H9 (cell line): ENCODE results near the gene AK8. TPM values are rescaled to one million over a fixed set of nuclear protein-coding genes. Genes with fewer than 3 reads are reported as not detected.

Experiments used
- DNase-seq: peaks from one replicate; pipeline ENCODE4 v3.0.0-alpha.2; 2017
- H2AFZ ChIP-seq: one replicate; pipeline ENCODE4 v1.6.1; 2013; ENCODE audit warnings: mild to moderate bottlenecking, low read length, control low read depth, moderate library complexity
- H2AK5ac ChIP-seq: 2 replicates; pipeline ENCODE4 v1.6.1; 2013; ENCODE audit warnings: low read length, control low read depth, mixed read lengths; ENCODE audit not compliant: insufficient read length
- H2BK120ac ChIP-seq: one replicate; pipeline ENCODE4 v1.6.1; 2013; ENCODE audit warnings: low read depth, mild to moderate bottlenecking, low read length, control low read depth, inconsistent platforms; ENCODE audit not compliant: poor library complexity, severe bottlenecking
- H2BK12ac ChIP-seq: 2 replicates; pipeline ENCODE4 v1.6.1; 2013; ENCODE audit warnings: low read length, control low read depth, mixed read lengths, low read depth; ENCODE audit not compliant: insufficient read length
- H2BK15ac ChIP-seq: 2 replicates; pipeline ENCODE4 v1.6.1; 2013; ENCODE audit warnings: low read depth, low read length, control low read depth
- H2BK20ac ChIP-seq: one replicate; pipeline ENCODE4 v1.6.1; 2013; ENCODE audit warnings: low read depth, mild to moderate bottlenecking, low read length, control low read depth, inconsistent platforms; ENCODE audit not compliant: poor library complexity, severe bottlenecking
- H2BK5ac ChIP-seq: 2 replicates; pipeline ENCODE4 v1.6.1; 2013; ENCODE audit warnings: low read length, control low read depth, mixed read lengths; ENCODE audit not compliant: insufficient read length
- H3K14ac ChIP-seq: 2 replicates; pipeline ENCODE4 v1.6.1; 2013; ENCODE audit warnings: low read length, control low read depth; ENCODE audit not compliant: insufficient read depth
- H3K18ac ChIP-seq: 2 replicates; pipeline ENCODE4 v1.6.1; 2013; ENCODE audit warnings: low read depth, mild to moderate bottlenecking, mixed read lengths, low read length, control low read depth; ENCODE audit not compliant: insufficient read length
- H3K23ac ChIP-seq: 2 replicates; pipeline ENCODE4 v1.6.1; 2013; ENCODE audit warnings: low read length, control low read depth, mixed read lengths, low read depth; ENCODE audit not compliant: insufficient read length
- H3K23me2 ChIP-seq: 2 replicates; pipeline ENCODE4 v1.6.1; 2013; ENCODE audit warnings: low read depth, mild to moderate bottlenecking, mixed read lengths, low read length, control low read depth; ENCODE audit not compliant: insufficient read length, poor library complexity, severe bottlenecking
- H3K27ac ChIP-seq: 2 replicates; pipeline ENCODE4 v1.5.1; 2013; ENCODE audit warnings: low read length, control low read depth, mixed read lengths, low read depth; ENCODE audit not compliant: insufficient read length
- H3K27me3 ChIP-seq: 2 replicates; pipeline ENCODE4 v1.6.1; 2013; ENCODE audit warnings: low read length, control low read depth, inconsistent platforms; ENCODE audit not compliant: insufficient read depth
- H3K4ac ChIP-seq: 2 replicates; pipeline ENCODE4 v1.6.1; 2013; ENCODE audit warnings: low read depth, mild to moderate bottlenecking, control low read depth, inconsistent platforms, low read length, moderate library complexity
- H3K4me1 ChIP-seq: 2 replicates; pipeline ENCODE4 v1.6.1; 2013; ENCODE audit warnings: low read length, control low read depth, inconsistent platforms; ENCODE audit not compliant: insufficient read depth
- H3K4me2 ChIP-seq: 2 replicates; pipeline ENCODE4 v1.6.1; 2013; ENCODE audit warnings: low read length, control low read depth, mixed read lengths; ENCODE audit not compliant: insufficient read length, insufficient read depth
- H3K56ac ChIP-seq: 2 replicates; pipeline ENCODE4 v1.6.1; 2013; ENCODE audit warnings: low read depth, mild to moderate bottlenecking, mixed read lengths, low read length, control low read depth; ENCODE audit not compliant: insufficient read length
- H3K79me1 ChIP-seq: 2 replicates; pipeline ENCODE4 v1.6.1; 2013; ENCODE audit warnings: low read depth, mild to moderate bottlenecking, moderate library complexity, low read length, control low read depth, inconsistent platforms; ENCODE audit not compliant: insufficient read depth, poor library complexity, severe bottlenecking
- H3K79me2 ChIP-seq: 2 replicates; pipeline ENCODE4 v1.6.1; 2013; ENCODE audit warnings: low read length, control low read depth, inconsistent platforms; ENCODE audit not compliant: insufficient read depth
- H3K9ac ChIP-seq: 2 replicates; pipeline ENCODE4 v1.6.1; 2013; ENCODE audit warnings: low read length, control low read depth, mixed read lengths; ENCODE audit not compliant: insufficient read length; ENCODE audit errors: extremely low read depth
- H3K9me3 ChIP-seq: one replicate; pipeline ENCODE4 v1.6.1; 2013; ENCODE audit warnings: low read depth, low read length, inconsistent platforms; ENCODE audit not compliant: control insufficient read depth
- H3T11ph ChIP-seq: one replicate; pipeline ENCODE4 v1.6.1; 2013; ENCODE audit warnings: mild to moderate bottlenecking, low read length, control low read depth, inconsistent platforms
- H4K20me1 ChIP-seq: one replicate; pipeline ENCODE4 v1.6.1; 2013; ENCODE audit not compliant: control insufficient read depth, insufficient read length, insufficient read depth
- H4K5ac ChIP-seq: 2 replicates; pipeline ENCODE4 v1.6.1; 2013; ENCODE audit warnings: low read depth, mild to moderate bottlenecking, mixed read lengths, low read length, control low read depth; ENCODE audit not compliant: insufficient read length
- H4K8ac ChIP-seq: replicated peaks from 2 replicates; pipeline ENCODE4 v1.6.1; 2013; ENCODE audit warnings: low read length, control low read depth, mixed read lengths, low read depth; ENCODE audit not compliant: insufficient read length
- H4K91ac ChIP-seq: 2 replicates; pipeline ENCODE4 v1.6.1; 2013; ENCODE audit warnings: low read depth, mild to moderate bottlenecking, moderate library complexity, mixed read lengths, low read length, control low read depth; ENCODE audit not compliant: insufficient read length
- H3K27ac Mint-ChIP-seq, 3 experiments: 2 replicates in 2 of 3; 3 replicates in 1 of 3; pipeline ENCODE4 v1.8.0; 2020 to 2021; ENCODE audit warnings: mixed read lengths in 3 of 3, mild to moderate bottlenecking in 1 of 3, moderate library complexity in 1 of 3
- H3K27me3 Mint-ChIP-seq: 2 replicates; pipeline ENCODE4 v1.8.0; 2021; ENCODE audit warnings: low read depth, mild to moderate bottlenecking, moderate library complexity, mixed read lengths
- H3K36me3 Mint-ChIP-seq, 3 experiments: 2 replicates in 2 of 3; 3 replicates in 1 of 3; pipeline ENCODE4 v1.8.0; 2020 to 2021; ENCODE audit warnings: low read depth in 3 of 3, mixed read lengths in 3 of 3; ENCODE audit not compliant: insufficient read depth in 1 of 3
- H3K4me1 Mint-ChIP-seq, 2 experiments: 2 replicates each; pipeline ENCODE4 v1.8.0; 2020; ENCODE audit warnings: mixed read lengths in 2 of 2
- H3K4me3 Mint-ChIP-seq, 2 experiments: 2 replicates in 1 of 2; 3 replicates in 1 of 2; pipeline ENCODE4 v1.8.0; 2020 to 2021; ENCODE audit warnings: mild to moderate bottlenecking in 2 of 2, mixed read lengths in 2 of 2, moderate library complexity in 1 of 2
- H3K9me3 Mint-ChIP-seq, 2 experiments: 2 replicates in 1 of 2; 3 replicates in 1 of 2; pipeline ENCODE4 v1.8.0; 2020; ENCODE audit warnings: mild to moderate bottlenecking in 2 of 2, mixed read lengths in 2 of 2, moderate library complexity in 1 of 2
- WGBS: extraction: QIAGEN DNeasy Blood & Tissue Kit; methylation state at CpG from one replicate; pipeline ENCODE4 v1.1.7; 2013; ENCODE audit warnings: missing lambda C conversion rate, low lambda C conversion rate, mixed read lengths; ENCODE audit not compliant: insufficient read length; ENCODE audit errors: extremely low coverage; 5-methylcytosine and 5-hydroxymethylcytosine counted together
- total RNA-seq: library from RNA; stranded (reverse); gene quantifications from 2 replicates; pipeline ENCODE4 v1.2.1, GENCODE V29; 2021
- TF ChIP-seq, protein P1 (sequence below): fragments of 200-600 bp; sonication (generic); conservative IDR thresholded peaks from 3 replicates; pipeline ENCODE4 v1.8.0; 2021; ENCODE audit warnings: antibody characterized with exemption, mild to moderate bottlenecking

The AK8 gene
- total RNA-seq, 1 experiment from 2014 or later: 0.44 TPM

DNA sequence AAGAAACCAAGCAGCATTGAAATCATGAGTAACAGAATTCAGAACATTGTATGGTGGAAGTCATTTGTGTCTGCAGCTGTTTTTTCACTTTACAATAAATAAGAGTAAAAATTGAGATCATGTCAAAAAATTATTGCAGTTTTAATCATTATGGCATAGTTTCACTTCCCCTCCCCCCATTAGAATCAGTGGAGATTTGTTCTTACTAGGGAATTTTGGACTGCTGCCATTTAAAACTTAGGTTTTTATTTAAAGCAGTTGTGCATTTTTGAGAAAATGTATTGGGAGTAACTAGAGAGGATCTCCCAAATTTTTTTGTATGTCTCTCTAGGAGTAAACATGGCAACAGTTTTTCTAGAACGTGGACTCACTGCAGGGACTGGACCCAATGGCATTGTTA, 187.4 kb downstream of the AK8 start:
- Histone ChIP-seq H2AK5ac (no peak overlapping the region), H3K27me3 (no peaks in the 10 kb centered on the region), H3K56ac (no peak overlapping the region), H3K9me3 (no peaks in the 10 kb centered on the region), H3K27ac (no peak overlapping the region), H4K5ac (no peak overlapping the region), H4K20me1 (no peaks in the 10 kb centered on the region), H3K79me2 (no peaks in the 10 kb centered on the region), H2BK20ac (no peak overlapping the region), H2AFZ (no peak overlapping the region), H2BK120ac (no peak overlapping the region), H3K4me2 (no peak overlapping the region), H4K8ac (no peak overlapping the region), H3K14ac (no peak overlapping the region), H3K4me1 (no peaks in the 10 kb centered on the region), H3K23me2 (no peaks in the 10 kb centered on the region), H3K79me1 (no peaks in the 10 kb centered on the region), H3K4ac (no peak overlapping the region), H2BK15ac (no peak overlapping the region), H3K18ac (no peak overlapping the region), H3K9ac (no peak overlapping the region), H4K91ac (no peak overlapping the region), H3T11ph (no peak overlapping the region), H3K23ac (no peak overlapping the region), H2BK12ac (no peak overlapping the region), H2BK5ac (no peak overlapping the region)
- Mint-ChIP-seq H3K27me3 (no peaks in the 10 kb centered on the region; the same call in 1 of the 2 replicates), H3K9me3 (peaks cover 0 to 6% of the 10 kb centered on the region in 2 experiments; a peak in 2 of 5 replicates), H3K4me3 (no peak overlapping the region), H3K4me1 (no peaks in the 10 kb centered on the region), H3K36me3 (peaks cover 45 to 57% (median 55%) of the 10 kb centered on the region in 3 experiments), H3K27ac (no peak overlapping the region)
- WGBS: no CpG with 5 or more reads among the region's 1 CpG
- no peak for DNase-seq
- TF ChIP-seq, protein P1, sequence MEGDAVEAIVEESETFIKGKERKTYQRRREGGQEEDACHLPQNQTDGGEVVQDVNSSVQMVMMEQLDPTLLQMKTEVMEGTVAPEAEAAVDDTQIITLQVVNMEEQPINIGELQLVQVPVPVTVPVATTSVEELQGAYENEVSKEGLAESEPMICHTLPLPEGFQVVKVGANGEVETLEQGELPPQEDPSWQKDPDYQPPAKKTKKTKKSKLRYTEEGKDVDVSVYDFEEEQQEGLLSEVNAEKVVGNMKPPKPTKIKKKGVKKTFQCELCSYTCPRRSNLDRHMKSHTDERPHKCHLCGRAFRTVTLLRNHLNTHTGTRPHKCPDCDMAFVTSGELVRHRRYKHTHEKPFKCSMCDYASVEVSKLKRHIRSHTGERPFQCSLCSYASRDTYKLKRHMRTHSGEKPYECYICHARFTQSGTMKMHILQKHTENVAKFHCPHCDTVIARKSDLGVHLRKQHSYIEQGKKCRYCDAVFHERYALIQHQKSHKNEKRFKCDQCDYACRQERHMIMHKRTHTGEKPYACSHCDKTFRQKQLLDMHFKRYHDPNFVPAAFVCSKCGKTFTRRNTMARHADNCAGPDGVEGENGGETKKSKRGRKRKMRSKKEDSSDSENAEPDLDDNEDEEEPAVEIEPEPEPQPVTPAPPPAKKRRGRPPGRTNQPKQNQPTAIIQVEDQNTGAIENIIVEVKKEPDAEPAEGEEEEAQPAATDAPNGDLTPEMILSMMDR: no peak
